ENCODE data around the gene MAST4. TPM values are rescaled to one million over a fixed set of nuclear protein-coding genes. Genes with fewer than 3 reads are reported as not detected.

The MAST4 gene
- total and polyA plus RNA-seq, 2 of the 13 experiments (the other 11 are each of a cell fraction or from before 2014, with no cell fraction given): 3.4 to 3.7 TPM

- TF ChIP-seq ZNF382 (CRISPR knock-in tag; IDR thresholded peaks at IDR 0.05; ENCODE audit: borderline replicate concordance) (no peak), YEATS2 (CRISPR knock-in tag; IDR thresholded peaks at IDR 0.05; ENCODE audit: borderline replicate concordance) (no peak), PHF5A (CRISPR knock-in tag; IDR thresholded peaks at IDR 0.05; ENCODE audit: low read depth, unreplicated experiment) (no peak), ZSCAN21 (CRISPR knock-in tag; IDR thresholded peaks at IDR 0.05; ENCODE audit: borderline replicate concordance) (no peak), HMGA1 (CRISPR knock-in tag; conservative IDR thresholded peaks at IDR 0.05) (no peak), RARG (CRISPR knock-in tag; IDR thresholded peaks at IDR 0.05; ENCODE audit: low read depth) (no peak), MTA3 (CRISPR knock-in tag; IDR thresholded peaks at IDR 0.05) (no peak), ATRX (CRISPR knock-in tag; IDR thresholded peaks at IDR 0.05; ENCODE audit: borderline replicate concordance) (no peak)
Measured at GRCh38 chr5:66814146-66814991, 218.2 kb downstream of the MAST4 start (continued).

- Histone ChIP-seq H3K4me1 (ENCODE audit: insufficient read depth, low read length) (no peaks in the 10 kb centered on the region), H3K9me3 (ENCODE audit: low read length) (no peaks in the 10 kb centered on the region), H3K79me2 (ENCODE audit: insufficient read depth, low read length) (no peaks in the 10 kb centered on the region), H3K27ac (ENCODE audit: extremely low read length, insufficient read depth, low read length) (no peak overlapping the region), H3K4me3 (replicated peaks in 1 of 3; ENCODE audit: insufficient read depth in 1 of 3, low read depth in 2 of 3, low read length in 3 of 3) (no peak overlapping the region), H3K4me2 (ENCODE audit: low read depth, low read length) (no peak overlapping the region), H4K20me1 (ENCODE audit: insufficient read depth, low read length) (no peaks in the 10 kb centered on the region), H2AFZ (ENCODE audit: low read length) (no peak overlapping the region), H3K27me3 (ENCODE audit: control insufficient read depth in 1 of 2, insufficient read depth in 2 of 2, low read length in 2 of 2) (peaks cover 0 to 5% of the 10 kb centered on the region in 2 experiments; a peak in 2 of 5 replicates), H3K9ac (ENCODE audit: insufficient read depth, low read depth, low read length) (no peak overlapping the region), H3K36me3 (replicated peaks in 1 of 2; ENCODE audit: control insufficient read depth in 1 of 2, insufficient read depth in 2 of 2, low read length in 2 of 2) (no peaks in the 10 kb centered on the region)
- ATAC-seq (no peak), FAIRE-seq (no peak), DNase-seq (ENCODE audit: low spot score) (no peak)
- POLR2A ChIA-PET: no interaction called here
- in situ Hi-C loops (cut with HindIII; ENCODE audit: extremely low pct_ligation_motif_present, low pct_unique_long_range_greater_than_20kb): no loop called here
- 37% methylated on average over 5 of the region's 5 CpGs for WGBS (ENCODE audit: low lambda C conversion rate)
- TF ChIP-seq THAP8 (CRISPR knock-in tag; IDR thresholded peaks at IDR 0.05; ENCODE audit: borderline replicate concordance) (no peak), ZFP36 (IDR thresholded peaks at IDR 0.05; ENCODE audit: borderline replicate concordance, low read depth, low read length, partially characterized antibody) (no peak), ZNF687 (CRISPR knock-in tag; IDR thresholded peaks at IDR 0.05) (no peak), FOSL1 (CRISPR knock-in tag; IDR thresholded peaks at IDR 0.05; ENCODE audit: borderline replicate concordance) (no peak)
- CTCF ChIA-PET (ENCODE audit: low intra/inter-chr PET ratio, low total read pairs): interaction anchor here (0.9 kb wide), 1 partner anchor 46 kb away, joined by 3 read pairs; no protein-coding TSS in a partner anchor
- intact Hi-C loops (cut with micrococcal nuclease; ENCODE audit: unreplicated experiment): no loop called here
- no TSS peak for BruUV-seq (replicated peaks)
Measured at GRCh38 chr5:66818304-66818934, 222.2 kb downstream of the MAST4 start.

All from HepG2 (cell line).